Keratinocyte (primary cell): Measurements from ENCODE around the gene PTPRN2. TPM values are rescaled to one million over a fixed set of nuclear protein-coding genes. Genes with fewer than 3 reads are reported as not detected.

Source experiments
- DNase-seq: peaks from one replicate; pipeline ENCODE4 v3.0.0-alpha.2; 2011; ENCODE audit warnings: low read depth, missing footprints, low spot score
- FAIRE-seq: peaks from 2 replicates; lab custom pipeline; 2011; peaks lifted over from hg19 to GRCh38; lab: Jason Lieb, UNC
- H2AFZ ChIP-seq: 2 replicates; pipeline ENCODE4 v1.6.0; 2012; ENCODE audit warnings: low read length, control low read depth, inconsistent platforms; ENCODE audit not compliant: control insufficient read depth
- H3K27ac ChIP-seq: 2 replicates; pipeline ENCODE4 v1.5.1; 2011; ENCODE audit warnings: low read length; ENCODE audit not compliant: control insufficient read depth, insufficient read depth
- H3K27me3 ChIP-seq: 3 replicates; pipeline ENCODE4 v1.6.0; 2011; ENCODE audit warnings: low read length; ENCODE audit not compliant: control insufficient read depth, insufficient read depth; ENCODE audit errors: extremely low read depth
- H3K36me3 ChIP-seq, 2 experiments: 2 replicates in 1 of 2; 3 replicates in 1 of 2; pipeline ENCODE4 v1.5.1; 2011; ENCODE audit warnings: low read length in 2 of 2, mild to moderate bottlenecking in 1 of 2; ENCODE audit not compliant: control insufficient read depth in 2 of 2, insufficient read depth in 2 of 2; ENCODE audit errors: extremely low read depth in 1 of 2
- H3K4me1 ChIP-seq: 3 replicates; pipeline ENCODE4 v1.5.1; 2011; ENCODE audit warnings: low read length; ENCODE audit not compliant: control insufficient read depth, insufficient read depth; ENCODE audit errors: extremely low read depth
- H3K4me2 ChIP-seq: 3 replicates; pipeline ENCODE4 v1.6.0; 2011; ENCODE audit warnings: low read depth, low read length; ENCODE audit not compliant: control insufficient read depth, insufficient read depth; ENCODE audit errors: extremely low read depth
- H3K4me3 ChIP-seq, 3 experiments: fragments of 200-600 bp in 1 of 3; sonication (generic) in 1 of 3; 2 replicates in 2 of 3; 3 replicates in 1 of 3; pipeline ENCODE4 v1.5.1; 2011 to 2016; ENCODE audit warnings: low read length in 3 of 3, mild to moderate bottlenecking in 3 of 3, control low read depth in 2 of 3, inconsistent platforms in 1 of 3, low read depth in 1 of 3, mixed read lengths in 1 of 3, mixed run types in 1 of 3, moderate library complexity in 1 of 3; ENCODE audit not compliant: control insufficient read depth in 2 of 3, insufficient read depth in 2 of 3; ENCODE audit errors: extremely low read depth in 1 of 3
- H3K79me2 ChIP-seq: 2 replicates; pipeline ENCODE4 v1.6.0; 2012; ENCODE audit warnings: low read length; ENCODE audit not compliant: control insufficient read depth, insufficient read depth
- H3K9ac ChIP-seq: 3 replicates; pipeline ENCODE4 v1.6.0; 2011; ENCODE audit warnings: low read length; ENCODE audit not compliant: control insufficient read depth, insufficient read depth; ENCODE audit errors: extremely low read depth
- H3K9me1 ChIP-seq: 3 replicates; pipeline ENCODE4 v1.6.0; 2011; ENCODE audit warnings: low read length; ENCODE audit not compliant: control insufficient read depth, insufficient read depth; ENCODE audit errors: extremely low read depth
- H3K9me3 ChIP-seq: 2 replicates; pipeline ENCODE4 v1.5.1; 2012; ENCODE audit warnings: low read depth, low read length; ENCODE audit not compliant: control insufficient read depth
- H4K20me1 ChIP-seq: 3 replicates; pipeline ENCODE4 v1.6.0; 2011; ENCODE audit warnings: low read length; ENCODE audit not compliant: control insufficient read depth, insufficient read depth; ENCODE audit errors: extremely low read depth
- EZH2 ChIP-seq: IDR thresholded peaks from one replicate; pipeline ENCODE4 v1.6.1; 2012; ENCODE audit warnings: inconsistent platforms, mild to moderate bottlenecking, low read length, moderate library complexity
- dilution Hi-C: fragments of 300-500 bp; cut with MboI; formaldehyde crosslinking; loops from one replicate; pipeline ENCODE4 v1.7.0; 2020; ENCODE audit warnings: low sequenced_read_pairs; ENCODE audit not compliant: extremely low pct_ligation_motif_present
- polyA plus RNA-seq, 5 experiments: library from polyadenylated mRNA; depleted of rRNA in 3 of 5; stranded (reverse) in 3 of 5; stranded (forward) in 1 of 5; unstranded in 1 of 5; fragments of >200 nt; gene quantifications; 1 replicate in 1 of 5; 2 replicates in 3 of 5; 3 replicates in 1 of 5; pipeline versions ENCODE4 v1.2.1 to v1.2.3, GENCODE V29; 2011 to 2012; ENCODE audit warnings: missing spikeins in 2 of 5, low read depth in 1 of 5, low replicate concordance in 1 of 5
- TF ChIP-seq, protein P1 (sequence below), 3 experiments: IDR thresholded peaks in 1 of 3; conservative IDR thresholded peaks in 1 of 3; optimal IDR thresholded peaks in 1 of 3; 2 replicates in 2 of 3; 3 replicates in 1 of 3; pipeline versions ENCODE3 to v1.5.1; 2011; ENCODE audit warnings: low read length in 3 of 3, mild to moderate bottlenecking in 3 of 3, moderate library complexity in 2 of 3, control low read depth in 1 of 3, inconsistent platforms in 1 of 3; ENCODE audit not compliant: insufficient read depth in 2 of 3; ENCODE audit errors: extremely low read depth in 1 of 3

Gene PTPRN2
- polyA plus RNA-seq, 1 donor (not counting 4 experiments of a cell fraction or from before 2014, with no cell fraction given), result not detected

DNA sequence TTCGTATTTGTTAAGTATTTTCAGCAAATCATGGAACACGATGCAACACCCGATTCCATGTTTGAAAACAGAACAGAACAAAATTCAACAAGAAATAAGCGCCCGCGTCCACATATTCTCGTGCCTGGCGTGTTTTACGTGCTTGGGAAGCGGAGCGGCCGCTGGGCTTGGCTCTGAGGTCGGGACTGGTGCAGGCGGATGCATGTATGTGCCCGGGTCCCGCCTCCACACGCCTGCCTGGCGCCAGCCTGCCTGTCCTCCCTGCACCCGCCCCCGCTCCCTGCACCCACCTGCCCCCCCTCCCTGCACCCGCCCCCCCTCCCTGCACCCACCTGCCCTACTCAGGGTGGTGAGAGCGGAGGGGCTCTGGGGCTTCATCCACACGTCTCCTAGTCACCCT is 796.4 kb downstream of the PTPRN2 start:
- TF ChIP-seq, protein P1, sequence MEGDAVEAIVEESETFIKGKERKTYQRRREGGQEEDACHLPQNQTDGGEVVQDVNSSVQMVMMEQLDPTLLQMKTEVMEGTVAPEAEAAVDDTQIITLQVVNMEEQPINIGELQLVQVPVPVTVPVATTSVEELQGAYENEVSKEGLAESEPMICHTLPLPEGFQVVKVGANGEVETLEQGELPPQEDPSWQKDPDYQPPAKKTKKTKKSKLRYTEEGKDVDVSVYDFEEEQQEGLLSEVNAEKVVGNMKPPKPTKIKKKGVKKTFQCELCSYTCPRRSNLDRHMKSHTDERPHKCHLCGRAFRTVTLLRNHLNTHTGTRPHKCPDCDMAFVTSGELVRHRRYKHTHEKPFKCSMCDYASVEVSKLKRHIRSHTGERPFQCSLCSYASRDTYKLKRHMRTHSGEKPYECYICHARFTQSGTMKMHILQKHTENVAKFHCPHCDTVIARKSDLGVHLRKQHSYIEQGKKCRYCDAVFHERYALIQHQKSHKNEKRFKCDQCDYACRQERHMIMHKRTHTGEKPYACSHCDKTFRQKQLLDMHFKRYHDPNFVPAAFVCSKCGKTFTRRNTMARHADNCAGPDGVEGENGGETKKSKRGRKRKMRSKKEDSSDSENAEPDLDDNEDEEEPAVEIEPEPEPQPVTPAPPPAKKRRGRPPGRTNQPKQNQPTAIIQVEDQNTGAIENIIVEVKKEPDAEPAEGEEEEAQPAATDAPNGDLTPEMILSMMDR (optimal IDR thresholded peaks at IDR 0.05 in 1 of 3, IDR thresholded peaks at IDR 0.05 in 1 of 3, conservative IDR thresholded peaks at IDR 0.05 in 1 of 3; ENCODE audit: extremely low read depth in 1 of 3, insufficient read depth in 2 of 3, low read length in 3 of 3), result no peak
- TF ChIP-seq EZH2, result no peak
- FAIRE-seq (no peak), DNase-seq (no peak)
- Histone ChIP-seq H4K20me1 (no peaks in the 10 kb centered on the region), H3K4me1 (no peaks in the 10 kb centered on the region), H3K9me3 (peaks cover 9% of the 10 kb centered on the region), H3K9me1 (no peaks in the 10 kb centered on the region), H3K9ac (no peak overlapping the region), H3K27ac (no peak overlapping the region), H3K4me2 (no peak overlapping the region), H3K79me2 (no peaks in the 10 kb centered on the region), H3K4me3 (no peak overlapping the region), H3K27me3 (no peaks in the 10 kb centered on the region), H3K36me3 (no peaks in the 10 kb centered on the region), H2AFZ (no peak overlapping the region)
- dilution Hi-C loops, result no loop called here

DNA sequence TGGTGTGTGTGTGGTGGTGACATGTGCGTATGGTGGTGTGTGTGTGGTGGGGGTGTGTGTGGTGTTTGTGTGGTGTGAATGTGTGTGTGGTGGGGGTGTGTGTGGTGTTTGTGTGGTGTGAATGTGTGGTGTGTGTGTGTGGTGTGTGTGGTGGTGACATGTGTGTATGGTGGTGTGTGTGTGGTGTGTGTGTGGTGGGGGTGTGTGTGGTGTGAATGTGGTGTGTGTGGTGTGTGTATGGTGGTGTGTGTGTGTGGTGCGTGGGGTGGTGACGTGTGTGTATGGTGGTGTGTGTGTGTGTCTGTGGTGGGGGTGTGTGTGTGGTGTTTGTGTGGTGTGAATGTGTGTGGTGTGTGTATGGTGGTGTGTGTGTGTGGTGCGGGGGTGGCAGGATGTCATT is 797.7 kb downstream of the PTPRN2 start:
- no peak overlapping the region for H3K4me3 ChIP-seq
- H4K20me1 ChIP-seq, result no peaks in the 10 kb centered on the region
- H3K9me3 ChIP-seq, result peaks cover 13% of the 10 kb centered on the region
- H3K9ac ChIP-seq, result no peak overlapping the region
- no peaks in the 10 kb centered on the region for H3K36me3 ChIP-seq
- no peaks in the 10 kb centered on the region for H3K9me1 ChIP-seq
- dilution Hi-C loops, result no loop called here
- H3K27ac ChIP-seq, result no peak overlapping the region
- no peaks in the 10 kb centered on the region for H3K27me3 ChIP-seq
- no peak for TF ChIP-seq EZH2
- TF ChIP-seq, protein P1 (optimal IDR thresholded peaks at IDR 0.05 in 1 of 3, IDR thresholded peaks at IDR 0.05 in 1 of 3, conservative IDR thresholded peaks at IDR 0.05 in 1 of 3; ENCODE audit: extremely low read depth in 1 of 3, insufficient read depth in 2 of 3, low read length in 3 of 3), result no peak
- H3K4me1 ChIP-seq, result no peaks in the 10 kb centered on the region
- no peak for FAIRE-seq
- no peaks in the 10 kb centered on the region for H3K79me2 ChIP-seq
- DNase-seq, result no peak
- no peak overlapping the region for H3K4me2 ChIP-seq
- H2AFZ ChIP-seq, result no peak overlapping the region
